SK-N-SH treated with all-trans-retinoic acid at 6 μM for 48 hours (cell line): ENCODE measurements around the gene RBM6.

Source experiments
- ATAC-seq: fragments of 200-7000 bp; cut with Tn5 transposase; 3 replicates; pipeline ENCODE4 v1.9.1; 2020; ENCODE audit warnings: mild to moderate bottlenecking, moderate library complexity
- ARNTL ChIP-seq: fragments of 450-650 bp; formaldehyde crosslinking; IDR thresholded peaks from 2 replicates; pipeline ENCODE4 v1.5.0; 2020; ENCODE audit warnings: low read depth, mild to moderate bottlenecking, moderate library complexity, borderline replicate concordance
- BACH2 ChIP-seq: fragments of 250-450 bp; sonication (Bioruptor Pico); IDR thresholded peaks from 2 replicates; pipeline ENCODE4 v1.9.0; 2021; ENCODE audit warnings: mild to moderate bottlenecking, borderline replicate concordance
- CSDC2 ChIP-seq: fragments of 250-450 bp; sonication (Bioruptor Pico); IDR thresholded peaks from 2 replicates; pipeline ENCODE4 v1.5.0; 2020; ENCODE audit warnings: mild to moderate bottlenecking, moderate library complexity
- CSRNP3 ChIP-seq: fragments of 250-450 bp; sonication (Bioruptor Pico); IDR thresholded peaks from 2 replicates; pipeline ENCODE4 v1.5.1; 2021; ENCODE audit warnings: mild to moderate bottlenecking, moderate library complexity
- ESRRG ChIP-seq: fragments of 250-450 bp; sonication (Bioruptor Pico); IDR thresholded peaks from 2 replicates; pipeline ENCODE4 v1.6.1; 2021; ENCODE audit warnings: mild to moderate bottlenecking
- GLIS3 ChIP-seq: fragments of 250-450 bp; sonication (Bioruptor Pico); IDR thresholded peaks from 2 replicates; pipeline ENCODE4 v1.5.0; 2020; ENCODE audit warnings: mild to moderate bottlenecking, moderate library complexity
- ISL1 ChIP-seq: fragments of 250-450 bp; sonication (Bioruptor Pico); IDR thresholded peaks from 2 replicates; pipeline ENCODE4 v2.1.2; 2022; ENCODE audit warnings: mild to moderate bottlenecking, moderate library complexity
- PATZ1 ChIP-seq: fragments of 250-450 bp; sonication (Bioruptor Pico); IDR thresholded peaks from 2 replicates; pipeline ENCODE4 v1.8.0; 2020; ENCODE audit warnings: mild to moderate bottlenecking, moderate library complexity, borderline replicate concordance
- POU6F1 ChIP-seq: fragments of 250-450 bp; sonication (Bioruptor Pico); IDR thresholded peaks from 2 replicates; pipeline ENCODE4 v1.8.0; 2021; ENCODE audit warnings: low read depth, mild to moderate bottlenecking, moderate library complexity, borderline replicate concordance
- PPARA ChIP-seq: fragments of 250-450 bp; sonication (Bioruptor Pico); IDR thresholded peaks from 2 replicates; pipeline ENCODE4 v1.5.0; 2020; ENCODE audit warnings: mild to moderate bottlenecking, borderline replicate concordance
- RARB ChIP-seq: fragments of 250-450 bp; sonication (Bioruptor Pico); IDR thresholded peaks from 2 replicates; pipeline ENCODE4 v1.8.0; 2021; ENCODE audit warnings: mild to moderate bottlenecking, moderate library complexity
- SNAI2 ChIP-seq: fragments of 250-450 bp; sonication (Bioruptor Pico); IDR thresholded peaks from 2 replicates; pipeline ENCODE4 v1.5.0; 2020; ENCODE audit warnings: mild to moderate bottlenecking, moderate library complexity
- TCF4 ChIP-seq: fragments of 250-450 bp; sonication (Bioruptor Pico); IDR thresholded peaks from 2 replicates; pipeline ENCODE4 v1.8.0; 2021; ENCODE audit warnings: mild to moderate bottlenecking, moderate library complexity, borderline replicate concordance
- TOX ChIP-seq: fragments of 250-450 bp; sonication (Bioruptor Pico); IDR thresholded peaks from 2 replicates; pipeline ENCODE4 v1.8.0; 2021; ENCODE audit warnings: mild to moderate bottlenecking, moderate library complexity, borderline replicate concordance
- TSHZ2 ChIP-seq: fragments of 250-450 bp; sonication (Bioruptor Pico); IDR thresholded peaks from 2 replicates; pipeline ENCODE4 v1.5.0; 2020; ENCODE audit warnings: mild to moderate bottlenecking, moderate library complexity
- ZC3H10 ChIP-seq: fragments of 250-450 bp; sonication (Bioruptor Pico); IDR thresholded peaks from 2 replicates; pipeline ENCODE4 v1.5.1; 2021; ENCODE audit warnings: mild to moderate bottlenecking, moderate library complexity
- ZFP3 ChIP-seq: fragments of 250-450 bp; sonication (Bioruptor Pico); IDR thresholded peaks from 2 replicates; pipeline ENCODE4 v1.5.0; 2020; ENCODE audit warnings: mild to moderate bottlenecking, moderate library complexity
- ZFP30 ChIP-seq: fragments of 450-650 bp; formaldehyde crosslinking; IDR thresholded peaks from 2 replicates; pipeline ENCODE4 v1.5.0; 2022; ENCODE audit warnings: mild to moderate bottlenecking, moderate library complexity
- ZNF565 ChIP-seq: fragments of 450-650 bp; formaldehyde crosslinking; conservative IDR thresholded peaks from 2 replicates; pipeline ENCODE4 v1.5.0; 2020; ENCODE audit warnings: low read depth, mild to moderate bottlenecking, moderate library complexity
- ZNF70 ChIP-seq: fragments of 450-650 bp; formaldehyde crosslinking; IDR thresholded peaks from 2 replicates; pipeline ENCODE4 v1.5.0; 2020; ENCODE audit warnings: mild to moderate bottlenecking, moderate library complexity
- ZNF8 ChIP-seq: fragments of 450-650 bp; formaldehyde crosslinking; IDR thresholded peaks from 2 replicates; pipeline ENCODE4 v1.5.0; 2020; ENCODE audit warnings: mild to moderate bottlenecking, moderate library complexity
- TF ChIP-seq, protein P1 (sequence below): fragments of 250-450 bp; sonication (Bioruptor Pico); IDR thresholded peaks from 2 replicates; pipeline ENCODE4 v1.5.1; 2020; ENCODE audit warnings: low read depth, mild to moderate bottlenecking, moderate library complexity

RBM6 gene

GRCh38 chr3:49940667-49941249, 808 bp downstream of the RBM6 start:
- no peak for TF ChIP-seq SNAI2 (CRISPR knock-in tag)
- TF ChIP-seq ARNTL (CRISPR knock-in tag) = no peak
- no peak for ATAC-seq

GRCh38 chr3:49942651-49943050, 2.7 kb downstream of the RBM6 start:
- no peak for ATAC-seq
- TF ChIP-seq RARB (CRISPR knock-in tag) (no peak), GLIS3 (no peak), PPARA (CRISPR knock-in tag) (no peak), PATZ1 (CRISPR knock-in tag) (no peak), TCF4 (no peak), ZNF70 (CRISPR knock-in tag) (no peak), ESRRG (CRISPR knock-in tag) (no peak), ZFP30 (CRISPR knock-in tag) (no peak), BACH2 (CRISPR knock-in tag) (no peak)
- TF ChIP-seq, protein P1, sequence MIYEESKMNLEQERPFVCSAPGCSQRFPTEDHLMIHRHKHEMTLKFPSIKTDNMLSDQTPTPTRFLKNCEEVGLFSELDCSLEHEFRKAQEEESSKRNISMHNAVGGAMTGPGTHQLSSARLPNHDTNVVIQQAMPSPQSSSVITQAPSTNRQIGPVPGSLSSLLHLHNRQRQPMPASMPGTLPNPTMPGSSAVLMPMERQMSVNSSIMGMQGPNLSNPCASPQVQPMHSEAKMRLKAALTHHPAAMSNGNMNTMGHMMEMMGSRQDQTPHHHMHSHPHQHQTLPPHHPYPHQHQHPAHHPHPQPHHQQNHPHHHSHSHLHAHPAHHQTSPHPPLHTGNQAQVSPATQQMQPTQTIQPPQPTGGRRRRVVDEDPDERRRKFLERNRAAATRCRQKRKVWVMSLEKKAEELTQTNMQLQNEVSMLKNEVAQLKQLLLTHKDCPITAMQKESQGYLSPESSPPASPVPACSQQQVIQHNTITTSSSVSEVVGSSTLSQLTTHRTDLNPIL (CRISPR knock-in tag) = no peak

- no peak for ATAC-seq
- TF ChIP-seq RARB (CRISPR knock-in tag) = no peak
- no peak for TF ChIP-seq ZFP3 (CRISPR knock-in tag)
- TF ChIP-seq, protein P1 (CRISPR knock-in tag) = no peak
- no peak for TF ChIP-seq ZNF70 (CRISPR knock-in tag)
- no peak for TF ChIP-seq ARNTL (CRISPR knock-in tag)
- TF ChIP-seq ISL1 (CRISPR knock-in tag) = no peak
- TF ChIP-seq ZFP30 (CRISPR knock-in tag) = no peak
- TF ChIP-seq CSRNP3 (CRISPR knock-in tag) = no peak
- TF ChIP-seq TSHZ2 (CRISPR knock-in tag) = no peak
Measured at GRCh38 chr3:49952924-49953323, 13.0 kb downstream of the RBM6 start.

DNA sequence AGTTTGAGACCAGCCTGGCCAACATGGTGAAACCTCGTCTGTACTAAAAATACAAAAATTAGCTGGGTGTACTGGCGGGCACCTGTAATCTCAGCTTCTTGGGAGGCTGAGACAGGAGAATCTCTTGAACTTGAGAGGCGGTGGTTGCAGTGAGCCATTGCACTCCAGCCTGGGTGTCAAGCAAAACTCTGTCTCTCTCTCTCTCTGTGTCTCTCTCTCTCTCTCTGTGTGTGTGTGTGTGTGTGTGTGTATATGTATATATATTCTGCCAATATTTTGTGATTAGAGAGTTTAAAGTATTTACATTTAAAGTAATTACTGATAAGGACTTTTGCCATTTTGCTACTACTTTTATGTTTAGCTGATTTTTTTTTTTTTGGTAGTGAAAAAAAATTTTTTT, 15.7 kb downstream of the RBM6 start:
- no peak for ATAC-seq
- TF ChIP-seq TCF4 (no peak), ESRRG (CRISPR knock-in tag) (no peak), POU6F1 (CRISPR knock-in tag) (no peak), GLIS3 (no peak), ZNF565 (no peak), ZFP3 (CRISPR knock-in tag) (no peak), TOX (CRISPR knock-in tag) (no peak), CSDC2 (CRISPR knock-in tag) (no peak), ZC3H10 (CRISPR knock-in tag) (no peak), ZNF8 (no peak)
- TF ChIP-seq, protein P1 (CRISPR knock-in tag) = no peak
